ENCODE data around the gene ONECUT3.
"Not testable (repeated sequence)": the region's sequence is repeated elsewhere in the genome, so short reads cannot be mapped to it uniquely, and the experiment has no call there.

ONECUT3 gene

GRCh38 chr19:1756705-1757465, 3.6 kb downstream of the ONECUT3 start:
- Mint-ChIP-seq H3K4me3 (no peak overlapping the region), H3K4me1 (peaks cover 13% of the 10 kb centered on the region), H3K27ac (no peak overlapping the region), H3K36me3 (ENCODE audit: low read depth) (no peaks in the 10 kb centered on the region), H3K27me3 (ENCODE audit: low read depth, poor library complexity) (peaks cover 89% of the 10 kb centered on the region), H3K9me3 (no peaks in the 10 kb centered on the region)
- no peak for TF ChIP-seq CTCF (IDR thresholded peaks at IDR 0.05)
- no peak for DNase-seq

DNA sequence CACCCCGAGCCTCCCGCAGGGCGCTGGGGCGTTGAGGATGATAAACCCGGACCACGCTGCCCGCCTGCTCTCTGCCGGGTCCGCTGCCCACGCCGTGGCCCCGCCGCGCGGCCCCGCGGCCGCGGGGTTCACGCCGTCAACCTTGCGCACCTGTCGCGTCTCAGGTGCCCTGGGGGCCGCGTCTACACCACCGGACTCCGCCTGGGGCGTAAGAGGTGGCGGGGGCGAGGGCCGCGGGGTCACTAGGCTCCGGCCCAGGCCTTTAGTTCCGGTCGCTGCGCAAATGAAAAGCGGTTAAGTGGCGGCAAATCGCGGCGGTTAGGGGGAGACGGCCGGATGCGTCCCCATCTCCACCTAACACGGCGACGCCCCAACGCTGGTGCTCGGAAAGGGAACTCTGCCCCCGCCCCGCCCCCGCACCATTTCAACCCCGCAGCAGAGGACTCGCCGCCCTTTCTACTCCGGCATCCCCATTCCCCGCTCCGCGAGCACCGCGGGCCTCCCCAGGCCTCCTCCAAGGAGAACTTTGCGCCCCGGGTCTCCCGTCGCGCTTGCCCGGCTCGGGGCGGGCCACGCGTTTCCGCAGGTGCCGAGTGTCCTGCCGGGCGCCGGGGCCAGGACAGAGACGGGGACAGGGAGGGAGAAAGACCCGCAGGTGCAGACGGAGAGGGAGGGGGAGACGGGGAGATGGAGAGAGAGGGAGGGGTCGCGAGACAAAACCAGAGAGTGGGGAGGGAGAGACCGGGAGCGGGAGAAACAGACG, 4.3 kb downstream of the ONECUT3 start:
- Mint-ChIP-seq H3K4me1 (peaks cover 13% of the 10 kb centered on the region), H3K27ac (no peak overlapping the region), H3K27me3 (ENCODE audit: low read depth, poor library complexity) (peaks cover 89% of the 10 kb centered on the region), H3K9me3 (no peaks in the 10 kb centered on the region), H3K36me3 (ENCODE audit: low read depth) (no peaks in the 10 kb centered on the region), H3K4me3 (peak overlapping the region; percentile 40)
- TF ChIP-seq CTCF (IDR thresholded peaks at IDR 0.05): no peak
- no peak for DNase-seq

DNA sequence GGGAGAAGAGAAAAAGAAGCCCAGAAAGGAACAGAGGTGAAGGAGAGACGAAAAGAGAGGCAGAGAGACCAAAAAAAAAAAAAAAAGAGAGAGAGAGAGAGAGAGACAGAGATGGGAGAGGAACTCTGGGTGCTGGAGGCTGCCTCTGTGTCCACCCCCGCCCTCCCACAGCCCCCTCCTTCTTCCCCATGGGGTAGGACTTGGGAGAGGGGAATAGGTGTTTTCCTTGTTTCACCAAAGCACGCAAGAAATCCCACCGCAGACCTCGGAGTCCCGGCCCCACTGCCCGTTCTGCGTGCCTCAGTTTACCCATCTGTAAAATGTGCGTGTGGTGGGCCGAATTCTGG, 4.9 kb downstream of the ONECUT3 start:
- H3K4me1 Mint-ChIP-seq: peaks cover 13% of the 10 kb centered on the region
- TF ChIP-seq CTCF (IDR thresholded peaks at IDR 0.05): no peak
- no peaks in the 10 kb centered on the region for H3K9me3 Mint-ChIP-seq
- H3K27me3 Mint-ChIP-seq (ENCODE audit: low read depth, poor library complexity): peaks cover 89% of the 10 kb centered on the region
- no peaks in the 10 kb centered on the region for H3K36me3 Mint-ChIP-seq (ENCODE audit: low read depth)
- H3K4me3 Mint-ChIP-seq: peak overlapping the region; percentile 40
- no peak for DNase-seq
- no peak overlapping the region for H3K27ac Mint-ChIP-seq

DNA sequence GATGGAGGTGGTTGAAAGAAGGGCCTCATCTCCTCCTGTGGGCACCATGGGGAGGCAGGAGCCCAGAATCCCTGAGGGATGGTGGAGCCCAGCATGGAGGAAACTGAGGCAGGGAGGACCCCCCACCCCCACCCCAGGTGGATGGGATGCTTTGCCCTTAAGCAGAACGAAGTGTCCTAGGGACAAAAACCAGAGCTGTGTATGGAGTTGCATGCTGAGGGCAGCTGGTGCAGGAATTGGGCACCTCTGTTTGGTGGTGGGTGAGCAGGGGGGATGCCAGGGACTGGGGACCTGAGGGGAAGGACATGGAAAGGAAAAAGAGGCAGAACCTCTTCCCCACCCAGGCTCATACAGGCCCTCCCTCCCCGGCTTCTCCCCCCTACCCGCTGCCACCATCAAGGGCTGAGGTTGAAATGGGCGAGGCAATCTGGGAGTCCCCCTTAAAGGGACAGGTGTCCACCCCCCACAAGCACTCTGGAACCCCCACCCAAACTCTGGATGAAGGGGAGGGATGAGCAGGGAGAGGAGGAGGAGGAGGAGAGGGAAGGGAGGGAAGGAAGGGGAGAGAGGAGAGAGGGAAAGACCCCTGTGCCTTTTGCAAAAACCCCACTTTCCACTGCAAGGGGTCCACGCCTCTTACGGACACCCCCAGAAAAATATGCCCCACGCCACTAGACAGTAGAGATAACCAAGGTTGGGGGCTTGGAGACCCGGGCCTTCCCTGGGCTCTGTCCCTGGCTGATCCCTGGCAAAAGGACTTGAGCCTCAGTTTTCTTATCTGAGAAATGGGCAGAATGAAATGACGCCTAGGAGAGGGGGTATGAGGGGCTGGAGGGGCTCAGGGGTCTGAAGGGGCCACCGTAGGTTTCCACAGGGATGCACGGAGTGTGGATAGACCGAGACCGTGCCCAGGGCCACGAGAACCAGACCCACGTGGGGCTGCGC, 5.9 kb downstream of the ONECUT3 start:
- Mint-ChIP-seq H3K27ac (no peak overlapping the region), H3K27me3 (ENCODE audit: low read depth, poor library complexity) (peaks cover 98% of the 10 kb centered on the region), H3K4me3 (no peak overlapping the region), H3K36me3 (ENCODE audit: low read depth) (no peaks in the 10 kb centered on the region), H3K4me1 (peaks cover 13% of the 10 kb centered on the region), H3K9me3 (peaks cover 4% of the 10 kb centered on the region)
- no peak for TF ChIP-seq CTCF (IDR thresholded peaks at IDR 0.05)
- DNase-seq: no peak

- TF ChIP-seq CTCF (IDR thresholded peaks at IDR 0.05): no peak
- peaks cover 4% of the 10 kb centered on the region for H3K9me3 Mint-ChIP-seq
- H3K4me3 Mint-ChIP-seq: no peak overlapping the region
- H3K27me3 Mint-ChIP-seq (ENCODE audit: low read depth, poor library complexity): peaks cover 100% of the 10 kb centered on the region
- H3K36me3 Mint-ChIP-seq (ENCODE audit: low read depth): no peaks in the 10 kb centered on the region
- no peak overlapping the region for H3K27ac Mint-ChIP-seq
- H3K4me1 Mint-ChIP-seq: peaks cover 13% of the 10 kb centered on the region
- DNase-seq: no peak
Observed at GRCh38 chr19:1760020-1760419, 6.7 kb downstream of the ONECUT3 start.

DNA sequence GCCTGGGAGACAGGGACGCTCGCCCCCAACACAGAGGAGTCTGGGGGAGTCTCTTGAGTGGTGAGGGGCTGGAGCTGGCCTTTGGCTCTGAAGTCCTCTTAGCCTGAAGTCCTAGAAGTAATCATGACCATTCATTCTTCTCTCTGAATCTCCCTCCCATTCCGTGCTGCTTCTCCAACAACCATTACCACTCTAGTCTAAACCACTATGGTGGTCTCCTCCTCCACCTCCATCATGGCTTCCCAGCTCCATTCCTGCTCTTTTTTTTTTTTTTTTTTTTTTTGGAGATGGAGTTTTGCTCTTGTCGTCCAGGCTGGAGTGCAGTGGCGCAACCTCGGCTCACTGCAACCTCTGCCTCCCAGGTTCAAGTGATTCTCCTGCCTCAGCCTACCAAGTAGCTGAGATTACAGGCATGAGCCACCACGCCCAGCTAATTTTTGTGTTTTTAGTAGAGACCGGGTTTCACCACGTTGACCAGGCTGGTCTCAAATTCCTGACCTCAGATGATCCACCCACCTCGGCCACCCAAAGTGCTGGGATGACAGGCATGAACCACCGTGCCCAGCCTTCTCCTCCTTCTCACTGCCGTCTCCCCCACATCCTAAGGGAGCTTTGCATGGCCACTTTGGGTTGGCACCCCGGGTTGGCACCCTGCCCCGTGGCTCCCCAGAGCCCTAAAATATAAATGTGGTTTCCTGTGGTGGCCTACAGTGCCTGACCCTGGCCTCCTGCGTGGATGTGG, 7.7 kb downstream of the ONECUT3 start:
- H3K36me3 Mint-ChIP-seq (ENCODE audit: low read depth); DNase-seq; H3K27ac Mint-ChIP-seq; H3K9me3 Mint-ChIP-seq; H3K4me3 Mint-ChIP-seq; H3K4me1 Mint-ChIP-seq: not testable (repeated sequence)
- peaks cover 100% of the 10 kb centered on the region for H3K27me3 Mint-ChIP-seq (ENCODE audit: low read depth, poor library complexity)

Measured in nephron progenitor cell (in vitro differentiated cells).